ENCODE results near the gene SLC1A3.

SLC1A3 gene

DNA sequence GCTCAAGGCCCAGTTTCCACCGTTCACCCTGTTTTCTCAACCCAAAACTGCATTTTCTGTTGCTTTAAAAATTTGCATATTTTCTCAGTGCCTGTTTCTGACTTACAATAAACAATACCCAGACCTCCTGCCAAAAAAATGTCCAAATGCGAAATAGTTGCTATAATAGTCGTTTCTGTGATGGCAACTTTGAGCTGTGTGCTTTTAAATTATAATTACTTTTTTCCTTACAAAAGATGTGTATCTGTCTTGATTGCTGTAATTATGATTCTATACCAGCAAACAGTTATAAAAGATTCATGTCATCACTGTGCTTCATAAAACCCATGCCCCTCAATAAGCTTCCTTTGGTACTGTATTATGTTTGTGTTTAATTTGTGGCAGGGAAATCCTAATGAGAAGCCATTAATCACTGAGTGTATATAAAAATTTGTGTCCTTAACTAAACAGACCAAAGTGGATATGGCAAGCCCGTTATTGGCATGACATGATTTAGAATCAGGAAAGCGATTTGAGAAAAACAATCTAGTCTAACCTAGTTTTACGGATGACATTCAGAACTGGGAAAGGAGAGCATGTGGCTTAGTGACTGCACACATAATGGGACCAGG lies 5.4 kb upstream of the SLC1A3 start:
- no peak for DNase-seq

DNA sequence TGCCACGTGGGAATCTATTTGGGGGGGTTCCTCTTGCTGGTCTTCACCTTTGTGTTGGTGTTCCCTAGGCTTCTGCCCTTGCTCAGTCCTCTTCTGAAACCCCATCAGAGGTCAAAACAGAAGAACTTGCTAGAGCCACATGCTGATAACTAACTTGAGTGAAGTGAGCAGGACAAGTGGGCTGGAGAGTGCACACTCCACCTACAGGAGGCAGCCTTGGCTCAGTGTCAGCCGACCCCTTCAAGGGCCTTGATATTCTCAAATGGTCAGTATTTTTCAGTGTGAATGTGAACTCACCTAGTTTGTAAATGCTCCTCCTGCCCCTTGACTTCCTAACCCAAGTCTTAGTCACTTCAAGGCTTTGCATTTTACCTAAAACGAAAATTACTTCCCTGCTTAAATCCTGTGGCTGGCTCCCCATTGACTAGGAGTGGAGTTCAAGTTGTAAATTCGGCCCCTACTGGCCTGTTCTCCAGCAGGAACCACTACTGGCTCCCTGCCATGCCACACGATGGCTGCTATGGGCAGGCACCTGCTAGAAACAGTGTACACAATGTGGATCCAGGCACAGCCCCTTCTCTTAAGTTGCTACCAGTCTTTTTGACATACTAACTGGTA lies 3.6 kb upstream of the SLC1A3 start:
- no peak for DNase-seq

DNA sequence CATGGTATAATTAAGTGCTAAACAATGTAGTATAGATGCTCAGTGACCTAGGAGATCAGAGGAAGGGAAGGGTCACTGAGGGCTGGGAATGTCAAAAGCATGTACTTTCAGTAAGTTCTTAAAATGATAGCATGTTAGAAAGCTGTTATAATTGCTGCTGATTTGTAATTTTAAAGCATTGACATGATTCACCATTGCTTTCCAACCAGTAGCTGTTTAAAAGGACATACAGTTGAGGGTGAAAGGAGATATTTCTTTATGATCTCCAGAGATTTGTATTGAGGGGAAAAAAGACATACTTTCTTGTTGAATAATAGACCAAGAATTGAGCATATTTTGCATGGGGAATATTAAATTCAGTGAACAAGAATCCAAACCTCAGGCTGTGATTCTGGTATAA lies 1.2 kb upstream of the SLC1A3 start:
- no peak for DNase-seq

DNA sequence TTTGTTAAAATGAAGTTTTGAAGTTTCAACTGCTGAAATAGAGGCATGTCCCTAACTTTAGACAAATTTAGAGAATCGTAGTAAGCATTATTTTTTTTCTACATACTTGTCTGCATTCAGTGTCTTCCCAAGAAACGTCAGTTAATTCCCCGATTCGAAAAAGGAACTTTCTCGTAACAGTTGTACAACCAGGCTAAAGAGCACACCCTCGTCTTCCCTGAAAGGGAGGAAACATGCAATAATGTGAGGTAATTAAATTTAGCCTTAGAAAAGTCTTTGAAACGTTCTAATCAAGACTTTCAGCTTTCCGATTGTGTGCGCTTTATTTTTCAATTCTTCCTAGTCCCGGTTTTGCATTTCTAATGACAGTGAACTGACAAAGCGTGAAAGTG lies 374 bp upstream of the SLC1A3 start:
- DNase-seq = no peak

DNA sequence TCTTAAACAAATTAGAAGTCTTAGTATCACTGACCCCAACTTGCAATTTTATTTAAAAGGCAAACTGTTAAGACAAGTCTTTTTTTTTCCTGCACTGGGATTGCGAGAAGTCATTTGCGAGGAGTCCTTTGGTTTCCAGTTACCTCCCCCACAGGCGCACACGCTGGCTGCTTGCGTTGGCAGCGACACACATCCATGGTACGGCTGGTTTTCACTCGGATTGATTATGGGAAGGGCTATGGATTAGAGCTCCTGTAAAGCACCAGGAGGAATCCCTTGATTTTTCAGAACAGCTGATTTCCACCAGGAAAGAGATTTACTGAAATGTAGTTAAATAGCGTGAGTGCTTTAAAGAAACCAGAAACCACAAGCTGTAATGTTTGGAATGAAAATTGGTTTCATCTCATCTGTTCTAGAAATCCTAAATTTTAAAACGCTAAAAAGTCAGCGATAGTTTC lies 737 bp downstream of the SLC1A3 start:
- no peak for DNase-seq

DNA sequence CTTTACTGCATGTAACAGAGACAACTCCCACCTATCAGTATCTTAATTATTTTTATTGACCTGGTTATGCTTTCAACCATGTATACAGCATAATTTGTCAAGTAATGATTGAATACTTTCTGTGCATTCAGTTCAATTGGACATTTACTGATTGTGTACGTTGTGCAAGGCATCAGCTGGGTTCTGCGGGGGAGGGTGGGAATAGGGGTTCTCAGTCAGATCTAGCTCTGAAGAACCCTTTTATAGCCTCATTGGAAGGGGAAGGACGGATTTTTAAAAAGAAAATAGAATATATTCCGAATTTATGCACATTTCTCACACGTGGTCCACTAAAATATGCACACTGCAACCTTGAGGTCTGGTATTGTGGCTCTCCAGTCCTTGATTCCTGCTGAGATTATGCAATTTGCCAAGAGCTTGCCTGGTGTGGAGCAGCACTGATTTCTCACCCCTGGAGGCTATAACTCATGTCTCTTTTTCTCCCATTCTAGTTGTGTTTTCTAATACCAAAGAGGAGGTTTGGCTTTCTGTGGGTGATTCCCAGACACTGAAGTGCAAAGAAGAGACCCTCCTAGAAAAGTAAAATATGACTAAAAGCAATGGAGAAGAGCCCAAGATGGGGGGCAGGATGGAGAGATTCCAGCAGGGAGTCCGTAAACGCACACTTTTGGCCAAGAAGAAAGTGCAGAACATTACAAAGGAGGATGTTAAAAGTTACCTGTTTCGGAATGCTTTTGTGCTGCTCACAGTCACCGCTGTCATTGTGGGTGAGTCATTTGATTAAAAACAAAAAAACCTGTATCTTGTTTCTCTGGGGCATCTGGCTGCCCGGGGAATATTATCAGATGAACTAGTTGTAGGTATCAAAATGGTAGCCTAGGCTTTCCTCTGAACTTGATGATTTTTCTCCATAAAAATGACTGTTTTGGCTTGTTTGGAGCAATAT lies 1.7 kb downstream of the SLC1A3 start:
- no peak for DNase-seq

DNA sequence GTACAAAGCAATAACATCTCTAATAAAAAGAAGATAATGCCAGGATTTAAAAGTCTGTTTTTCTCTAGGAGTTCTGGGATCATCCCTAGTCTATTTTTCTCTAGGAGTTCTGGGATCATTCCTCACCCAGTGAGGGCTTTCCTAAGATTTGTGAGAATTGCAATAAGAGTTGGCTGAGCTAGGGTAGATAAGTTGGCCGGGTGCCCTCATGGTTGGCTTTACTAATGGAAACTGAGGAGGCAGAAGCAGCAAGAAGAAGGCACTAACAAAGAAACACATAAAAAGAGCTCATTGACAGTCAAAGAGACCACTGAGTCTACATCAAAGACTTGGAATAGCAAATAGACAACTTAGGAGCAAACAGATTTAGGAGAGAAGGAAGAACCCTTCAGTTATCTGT lies 4.2 kb downstream of the SLC1A3 start:
- no peak for DNase-seq

DNA sequence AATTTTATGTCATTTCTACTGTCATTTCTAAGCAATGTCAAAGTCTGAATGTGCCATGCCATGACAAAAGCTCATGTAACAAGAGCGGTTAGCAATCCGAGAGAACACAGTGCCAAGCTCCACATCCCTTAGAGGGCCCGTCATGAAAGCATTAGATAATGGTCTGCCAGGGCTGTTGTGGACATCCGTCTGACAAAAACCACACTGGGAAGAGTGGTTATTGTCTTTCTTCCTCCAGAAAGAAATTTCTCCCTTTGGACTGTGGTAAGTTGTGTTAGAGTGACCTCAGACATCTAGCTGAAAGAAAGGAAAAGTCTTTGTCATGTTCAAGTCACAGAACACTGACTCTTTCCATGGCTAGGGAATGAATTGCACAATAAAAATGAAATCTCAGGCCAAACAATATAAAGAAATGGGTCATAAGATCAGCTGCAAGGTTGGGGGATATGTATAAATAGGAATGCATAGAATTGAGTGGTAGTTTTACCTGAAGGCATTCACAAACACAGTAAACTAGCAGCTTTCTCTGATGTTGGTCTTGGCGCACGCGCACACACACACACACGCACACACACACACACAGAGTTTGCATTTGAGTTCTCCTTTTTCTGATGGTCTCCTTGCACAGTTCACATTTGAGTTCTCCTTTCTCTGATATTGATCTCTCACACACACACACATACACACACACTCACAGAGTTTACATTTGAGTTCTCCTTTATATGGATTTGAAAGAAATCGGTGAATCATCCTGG lies 5.3 kb downstream of the SLC1A3 start:
- no peak for DNase-seq

DNA sequence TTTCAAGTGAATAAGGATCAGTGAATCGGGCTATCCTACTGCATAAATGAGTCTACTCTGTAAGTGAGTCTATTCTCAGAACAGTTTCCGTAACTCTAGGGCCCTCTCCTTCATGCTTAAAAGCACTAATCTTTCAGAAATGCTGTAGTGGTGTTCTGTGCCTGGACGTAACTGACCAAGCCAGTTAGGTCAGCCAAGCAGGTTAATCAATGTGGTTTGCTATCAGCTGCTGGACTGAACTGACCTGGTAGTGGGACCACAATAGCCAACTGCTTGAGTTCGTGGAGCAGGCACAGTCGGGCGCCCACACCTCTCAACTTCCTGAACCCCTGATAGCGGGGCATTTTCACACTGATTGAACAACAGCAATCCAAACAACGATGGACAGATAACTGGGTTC lies 6.8 kb downstream of the SLC1A3 start:
- DNase-seq = no peak

DNA sequence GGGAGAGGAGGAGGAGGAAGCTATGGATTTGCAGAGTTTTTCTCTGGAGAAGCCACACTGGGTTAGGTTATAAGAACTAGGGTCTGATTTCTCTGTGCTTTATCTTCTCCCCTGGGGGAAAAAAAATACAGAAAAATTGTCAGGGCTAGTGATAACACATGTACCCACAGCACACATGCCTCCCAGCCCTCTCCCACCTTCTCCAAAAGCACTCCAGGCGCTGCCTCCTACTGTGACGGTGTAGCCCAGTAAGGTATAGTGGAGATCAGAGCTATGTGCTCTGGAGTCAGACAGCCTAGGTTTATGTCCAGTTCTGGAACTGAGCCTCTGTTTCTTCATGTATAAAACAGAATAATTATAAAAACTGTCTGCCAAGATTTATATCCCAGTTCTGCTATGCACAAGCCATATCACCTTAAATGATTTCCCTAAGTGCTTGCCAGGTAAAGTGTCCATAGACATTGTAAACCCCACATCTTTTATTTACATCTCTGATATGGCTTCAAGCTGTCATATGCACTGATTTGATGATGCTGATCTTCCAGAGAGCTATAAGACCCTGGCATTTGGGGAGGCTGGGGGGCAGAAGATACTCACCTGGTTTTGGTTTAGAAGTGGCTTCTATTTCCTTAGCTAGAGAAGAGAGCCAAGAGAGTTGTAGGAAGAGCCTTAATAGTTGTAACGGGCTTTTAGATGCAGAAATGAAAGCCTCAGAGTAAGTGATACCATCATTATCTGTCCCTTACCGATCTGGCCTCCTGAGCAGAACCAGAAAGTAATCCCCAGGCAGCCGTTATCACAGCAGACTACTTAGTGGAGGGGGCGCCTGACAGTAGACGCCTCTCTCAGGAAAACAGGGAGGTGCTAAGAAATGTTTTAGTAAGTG lies 7.6 kb downstream of the SLC1A3 start:
- DNase-seq = no peak

DNA sequence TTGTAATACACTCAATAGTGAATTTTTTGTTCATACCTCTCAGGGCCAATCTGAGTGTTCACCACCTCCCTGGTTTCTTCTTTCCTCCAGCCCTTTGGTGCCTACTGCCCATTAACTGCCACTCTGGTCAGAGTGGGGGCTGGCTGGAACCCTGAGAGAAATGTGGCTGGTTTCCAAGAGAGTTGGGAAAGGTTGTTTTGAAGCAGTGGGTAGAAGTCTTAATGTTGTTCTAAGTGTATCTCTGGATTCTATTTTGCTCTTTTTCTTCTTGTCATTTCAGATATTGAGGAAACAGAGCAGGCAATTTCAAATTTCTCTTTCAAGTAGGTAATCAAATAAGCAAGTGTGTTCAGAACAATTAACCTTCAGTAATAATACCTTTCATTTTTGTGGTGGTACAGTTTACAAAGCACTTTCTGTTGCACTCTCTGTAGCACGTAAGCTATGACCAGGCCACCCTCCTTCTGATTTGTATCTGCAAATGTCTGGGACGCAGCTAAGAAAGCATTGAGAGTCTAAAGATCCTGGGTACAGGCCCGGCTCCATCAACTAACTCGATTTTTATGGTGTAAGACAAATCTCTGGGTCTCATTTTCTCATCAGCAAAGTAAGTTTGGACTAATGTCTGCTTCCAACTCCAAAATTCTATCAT lies 8.4 kb downstream of the SLC1A3 start:
- DNase-seq = no peak

DNA sequence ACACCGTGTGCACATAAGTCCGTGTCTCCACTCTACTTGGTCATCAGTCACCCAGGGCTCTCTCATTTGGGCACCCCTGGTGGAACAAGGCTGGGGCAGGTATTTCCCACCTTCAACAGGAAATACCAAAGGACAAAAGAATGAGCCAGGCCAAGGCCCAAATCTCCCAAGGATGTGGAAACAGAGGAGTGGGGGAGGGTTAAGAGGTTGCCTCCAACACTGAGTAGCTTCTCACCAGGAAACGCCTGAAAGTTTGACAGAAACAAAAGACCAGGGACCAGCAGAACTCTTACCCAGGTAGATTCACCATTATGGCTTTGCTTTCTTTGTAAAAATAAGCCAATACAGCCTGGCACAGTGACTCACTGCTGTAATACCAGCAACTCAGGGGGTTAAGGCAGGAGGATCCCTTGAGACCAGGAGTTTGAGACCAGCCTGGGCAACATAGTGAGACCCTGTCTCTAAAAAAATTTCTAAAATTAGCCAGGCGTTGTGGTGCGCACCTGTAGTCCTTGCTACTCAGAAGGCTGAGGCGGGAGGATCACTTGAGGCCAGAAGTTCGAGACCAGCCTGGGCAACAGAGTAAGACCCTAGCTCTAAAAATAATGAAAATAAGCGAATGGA lies 12.7 kb downstream of the SLC1A3 start:
- DNase-seq = no peak

DNA sequence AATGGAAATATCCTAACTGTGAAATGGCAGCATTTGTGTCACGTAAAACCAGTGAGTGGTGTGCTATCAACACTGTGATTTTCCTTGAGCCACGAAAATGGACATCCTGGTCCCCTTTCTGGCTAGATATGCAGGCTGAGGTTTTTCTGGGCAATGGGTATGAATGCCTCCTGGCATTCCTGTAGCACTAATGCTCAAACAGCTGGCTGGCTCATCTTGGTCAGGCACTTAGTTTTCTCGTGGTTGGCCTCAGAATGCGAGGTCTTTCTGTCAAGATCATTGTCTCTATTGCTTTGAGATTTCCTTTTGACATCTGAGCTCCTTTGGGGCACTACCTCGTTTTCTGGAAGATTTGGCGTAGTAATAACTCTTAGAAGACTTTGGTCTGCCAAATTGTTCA lies 15.6 kb downstream of the SLC1A3 start:
- no peak for DNase-seq

DNA sequence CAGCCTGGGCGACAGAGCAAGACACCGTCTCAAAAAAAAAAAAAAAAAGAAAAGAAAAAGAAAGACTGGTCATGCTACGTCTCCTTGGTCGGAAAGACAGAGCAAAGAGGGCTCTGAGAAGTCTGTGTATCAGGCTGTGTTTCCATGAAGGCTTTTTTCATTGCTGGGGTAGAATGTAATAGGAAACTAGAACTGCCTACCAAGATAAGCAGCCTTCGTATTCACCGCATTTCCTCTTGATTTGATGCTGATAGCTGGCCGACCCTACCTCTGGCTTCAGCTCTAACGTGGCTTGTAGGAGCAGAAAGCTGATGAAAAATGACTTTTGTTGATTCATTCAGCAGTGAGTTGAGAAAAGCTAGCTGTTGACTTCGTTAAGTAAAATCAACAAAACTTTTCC lies 17.4 kb downstream of the SLC1A3 start:
- DNase-seq = no peak

DNA sequence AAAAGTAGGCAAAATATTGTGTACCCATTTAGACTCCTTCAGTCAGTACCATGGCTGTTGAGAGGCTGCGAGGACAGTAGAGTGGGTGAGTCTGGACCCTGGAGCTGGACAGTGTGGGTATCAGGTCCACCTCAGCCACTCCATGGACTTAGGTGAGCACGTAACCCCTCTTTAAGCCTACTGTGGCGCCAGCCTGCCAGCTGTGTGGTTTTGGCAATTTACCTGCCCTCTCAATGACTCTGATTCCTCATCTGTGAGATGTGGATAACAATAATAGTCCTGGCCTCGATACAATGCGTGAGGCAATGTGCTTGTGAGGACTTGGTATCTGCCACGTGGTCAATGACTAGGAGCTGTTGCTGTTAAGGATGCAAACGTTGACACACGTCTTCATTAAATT lies 17.9 kb downstream of the SLC1A3 start:
- DNase-seq = no peak

DNA sequence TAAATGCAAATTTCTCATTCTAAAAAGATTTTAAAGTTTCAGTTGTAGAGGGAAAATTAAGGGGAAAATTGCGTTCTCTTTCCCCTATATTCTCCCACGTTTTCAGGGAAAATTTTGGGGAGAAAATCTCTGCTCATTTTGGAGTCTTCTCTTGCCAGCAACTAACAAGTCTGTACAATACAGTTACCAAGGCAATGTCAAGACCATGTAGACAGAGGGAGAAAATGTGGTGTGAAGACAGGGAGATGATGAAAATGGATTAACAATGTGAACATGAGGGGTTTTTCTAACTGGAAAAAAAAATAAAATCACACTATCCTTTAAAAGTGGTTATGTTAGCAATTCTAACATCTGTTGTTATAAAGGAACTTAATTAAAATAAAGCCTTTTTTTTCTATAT lies 22.3 kb downstream of the SLC1A3 start:
- DNase-seq = no peak

DNA sequence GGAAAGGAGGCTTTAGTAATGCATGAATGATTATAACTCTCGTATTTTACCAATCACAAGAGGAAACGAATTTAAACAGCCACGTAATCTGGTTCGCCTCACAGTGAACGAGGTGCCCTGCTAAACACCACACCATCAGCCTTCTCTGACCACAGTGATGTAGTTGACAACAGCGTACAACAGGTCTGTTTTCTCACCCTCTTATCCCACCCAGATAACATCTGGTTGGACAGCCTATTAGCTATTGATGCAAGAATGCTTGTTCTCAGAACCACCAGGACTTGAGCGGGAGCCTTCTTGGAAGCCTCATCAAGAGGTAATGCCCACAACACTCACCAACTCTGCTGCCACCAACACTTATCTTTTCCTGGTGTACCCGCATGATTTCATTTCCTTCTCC lies 23.3 kb downstream of the SLC1A3 start:
- no peak for DNase-seq

DNA sequence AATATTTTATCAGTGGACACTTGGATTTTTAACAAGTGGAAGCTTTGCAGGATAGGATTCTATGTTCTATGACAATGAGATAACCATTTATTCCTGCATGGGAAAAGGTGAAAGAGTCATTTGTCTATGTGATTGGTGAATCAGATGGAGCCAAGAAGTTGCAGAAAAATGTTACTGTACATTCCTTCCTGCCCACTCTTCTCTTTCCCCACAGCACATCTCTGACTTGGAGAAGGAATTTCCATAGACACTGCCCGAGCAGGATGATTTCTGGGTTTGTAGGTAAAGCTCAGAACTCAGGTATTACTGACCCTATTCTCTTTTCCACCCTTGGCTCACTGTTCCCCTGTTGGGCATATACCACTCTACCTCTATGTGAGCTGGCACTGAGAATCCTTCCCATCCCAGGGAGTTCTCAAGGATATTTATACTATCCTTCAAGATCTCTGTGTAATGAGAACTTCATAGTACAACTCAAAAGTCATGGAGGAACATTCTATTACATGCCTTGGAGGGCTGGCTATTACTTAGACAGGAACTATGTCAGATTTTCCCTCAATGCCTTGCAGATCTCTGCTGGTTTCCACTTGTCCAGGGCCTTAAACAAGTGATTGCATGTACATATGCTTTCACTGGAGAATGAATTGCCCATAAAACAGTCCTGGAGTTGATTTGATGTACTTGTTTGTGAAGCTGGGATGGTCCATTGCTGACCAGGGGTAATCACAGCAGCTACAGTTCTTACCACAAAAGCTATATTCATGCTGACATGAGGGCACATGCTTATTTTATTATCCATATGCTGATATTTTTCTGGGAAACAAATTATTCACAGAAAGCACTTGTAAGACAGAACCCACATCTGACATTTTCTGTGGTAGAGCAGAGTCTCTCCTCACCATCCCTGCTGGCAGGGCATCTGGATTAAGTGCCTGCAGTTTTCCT lies 24.1 kb downstream of the SLC1A3 start:
- DNase-seq = no peak

DNA sequence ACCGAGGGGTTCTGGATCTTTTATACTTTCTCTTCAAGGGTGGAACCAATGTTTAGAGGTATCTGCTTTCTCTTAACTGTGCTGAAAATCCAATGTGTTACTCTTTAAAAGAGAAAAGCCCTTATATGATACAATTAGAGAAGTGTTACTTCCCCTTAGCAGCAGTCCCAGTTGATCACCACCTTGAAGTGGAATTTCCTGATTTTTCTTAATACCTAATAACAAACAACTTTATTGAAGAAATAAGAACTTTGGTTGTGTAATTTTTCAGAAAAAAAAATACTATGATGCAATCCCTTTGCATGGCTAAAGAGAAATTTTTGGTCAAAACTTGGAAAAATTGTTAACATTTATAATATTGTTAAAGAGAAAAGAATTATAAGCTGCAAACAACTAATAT lies 24.7 kb downstream of the SLC1A3 start:
- no peak for DNase-seq

All from NCI-H2171 (cell line).